ENCODE data around the gene P2RY2. TPM values are rescaled to one million over a fixed set of nuclear protein-coding genes. Genes with fewer than 3 reads are reported as not detected.

Gene P2RY2
- total and polyA plus RNA-seq, 2 experiments from 2014 or later: 0.63 to 1.6 TPM

GRCh38 chr11:73176145-73176873, 41.8 kb upstream of the P2RY2 start:
- Mint-ChIP-seq H3K36me3 (ENCODE audit: low read depth) (no peaks in the 10 kb centered on the region), H3K4me3 (no peak overlapping the region)

More at GRCh38 chr11:73176145-73176873, 41.8 kb upstream of the P2RY2 start:
- Histone ChIP-seq H3K9me2 (ENCODE audit: insufficient read depth) (no peaks in the 10 kb centered on the region), H3K4me1 (ENCODE audit: insufficient read depth) (no peaks in the 10 kb centered on the region), H3K36me3 (ENCODE audit: insufficient read depth) (no peaks in the 10 kb centered on the region), H2AFZ (no peak overlapping the region), H3K27ac (ENCODE audit: low read depth) (no peak overlapping the region), H3K4me3 (no peak overlapping the region), H4K20me1 (replicated peaks; ENCODE audit: insufficient read depth) (no peaks in the 10 kb centered on the region; the same call in 1 of the 2 replicates), H3K4me2 (no peak overlapping the region), H3F3A (replicated peaks; ENCODE audit: low read depth) (no peaks in the 10 kb centered on the region), H3K79me2 (replicated peaks; ENCODE audit: insufficient read depth) (no peaks in the 10 kb centered on the region), H3K27me3 (ENCODE audit: insufficient read depth) (no peaks in the 10 kb centered on the region)
- H3K4me1 Mint-ChIP-seq: no peaks in the 10 kb centered on the region
- H3K27me3 Mint-ChIP-seq (ENCODE audit: insufficient read depth, low read depth, poor library complexity): peaks cover 14% of the 10 kb centered on the region
- ATAC-seq (no peak), DNase-seq (ENCODE audit: low spot score) (no peak)
- TF ChIP-seq EZH2phosphoT487 (IDR thresholded peaks at IDR 0.05; ENCODE audit: unreplicated experiment) (no peak), ZNF462 (CRISPR knock-in tag; IDR thresholded peaks at IDR 0.05) (no peak), POLR2AphosphoS5 (IDR thresholded peaks at IDR 0.05; ENCODE audit: low read depth) (no peak), CREB1 (CRISPR knock-in tag; IDR thresholded peaks at IDR 0.05; ENCODE audit: low read depth) (no peak), CTCF (conservative IDR thresholded peaks at IDR 0.05; ENCODE audit: low read depth in 2 of 2) (no peak), STAT1 (IDR thresholded peaks at IDR 0.05; ENCODE audit: unreplicated experiment) (no peak)
- H3K27ac Mint-ChIP-seq: no peak overlapping the region
- H3K9me3 Mint-ChIP-seq: no peaks in the 10 kb centered on the region

Data from GM23338 (cell line).